B cell (primary cell): ENCODE data around the gene COL11A2. TPM values are rescaled to one million over a fixed set of nuclear protein-coding genes. Genes with fewer than 3 reads are reported as not detected.

Source experiments
- ATAC-seq: fragments of 200-7000 bp; cut with Tn5 transposase; one replicate; pipeline ENCODE4 v1.10.0; 2021; ENCODE audit warnings: low read depth, mild to moderate bottlenecking, moderate number of reproducible peaks, moderate library complexity
- CTCF ChIA-PET: fragments of 350-600 bp; sonication (Branson Sonifier 250); formaldehyde crosslinking; loops from one replicate; lab custom pipeline; 2021; ENCODE audit warnings: antibody characterized with exemption, inconsistent platforms; lab: Charles Lee
- POLR2A ChIA-PET: fragments of 350-600 bp; sonication (Branson Sonifier 250); formaldehyde crosslinking; loops from one replicate; lab custom pipeline; 2021; ENCODE audit warnings: antibody characterized with exemption; lab: Charles Lee
- DNase-seq: peaks from one replicate; pipeline ENCODE4 v3.0.0; 2013
- H2AFZ ChIP-seq: 2 replicates; pipeline ENCODE4 v1.6.1; 2012; ENCODE audit warnings: mild to moderate bottlenecking, low read depth, low read length; ENCODE audit not compliant: insufficient read depth, poor library complexity, severe bottlenecking
- H3K27ac ChIP-seq, 2 donors: 1 replicate in 1 of 2; 2 replicates in 1 of 2; pipeline ENCODE4 v1.5.1; 2012 to 2013; ENCODE audit warnings: low read length in 2 of 2, mild to moderate bottlenecking in 2 of 2, moderate library complexity in 1 of 2
- H3K27me3 ChIP-seq, 4 experiments: fragments of 200-600 bp in 1 of 4; sonication (generic) in 1 of 4; replicated peaks in 1 of 4; 1 replicate in 2 of 4; 2 replicates in 2 of 4; pipeline versions ENCODE4 v1.6.1 to v1.7.0; 2013 to 2016; ENCODE audit warnings: low read length in 3 of 4, mild to moderate bottlenecking in 2 of 4, mixed read lengths in 1 of 4, moderate library complexity in 1 of 4; ENCODE audit not compliant: insufficient read depth in 4 of 4, control insufficient read depth in 3 of 4; ENCODE audit errors: control extremely low read depth in 1 of 4
- H3K36me3 ChIP-seq, 2 experiments: replicated peaks in 1 of 2; 1 replicate in 1 of 2; 2 replicates in 1 of 2; pipeline versions ENCODE4 v1.6.1 to v1.7.1; 2013; ENCODE audit warnings: low read length in 1 of 2; ENCODE audit not compliant: insufficient read depth in 2 of 2, control insufficient read depth in 1 of 2; ENCODE audit errors: control extremely low read depth in 1 of 2, extremely low read depth in 1 of 2
- H3K4me1 ChIP-seq, 2 donors: fragments of 200-600 bp in 1 of 2; sonication (generic) in 1 of 2; 1 replicate in 1 of 2; 2 replicates in 1 of 2; pipeline versions ENCODE4 v1.5.1 to v1.6.1; 2013 to 2017; ENCODE audit warnings: low read length in 2 of 2; ENCODE audit not compliant: control insufficient read depth in 2 of 2, insufficient read depth in 2 of 2
- H3K4me2 ChIP-seq: replicated peaks from 2 replicates; pipeline ENCODE3; 2012; ENCODE audit warnings: mild to moderate bottlenecking, low read depth, low read length; ENCODE audit not compliant: poor library complexity, severe bottlenecking
- H3K4me3 ChIP-seq, 5 experiments: fragments of 200-600 bp in 1 of 5; sonication (generic) in 1 of 5; 1 replicate in 3 of 5; 2 replicates in 2 of 5; pipeline versions ENCODE4 v1.5.1 to v1.7.0; 2011 to 2016; ENCODE audit warnings: low read length in 4 of 5, mild to moderate bottlenecking in 4 of 5, low read depth in 2 of 5, control low read depth in 1 of 5, moderate library complexity in 1 of 5; ENCODE audit not compliant: insufficient read depth in 1 of 5; ENCODE audit errors: control extremely low read depth in 1 of 5, extremely low read depth in 1 of 5
- H3K79me2 ChIP-seq: fragments of 200-600 bp; sonication (generic); one replicate; pipeline ENCODE4 v1.6.0; 2016; ENCODE audit warnings: low read length; ENCODE audit not compliant: control insufficient read depth, insufficient read depth
- H3K9ac ChIP-seq: fragments of 200-600 bp; sonication (generic); 2 replicates; pipeline ENCODE4 v1.6.1; 2017; ENCODE audit warnings: mild to moderate bottlenecking, low read length, moderate library complexity
- H3K9me3 ChIP-seq, 3 donors: one replicate each; pipeline versions ENCODE4 v1.6.1 to v1.7.1; 2013; ENCODE audit warnings: low read length in 2 of 3; ENCODE audit not compliant: control insufficient read depth in 2 of 3, insufficient read depth in 1 of 3; ENCODE audit errors: control extremely low read depth in 1 of 3
- H4K20me1 ChIP-seq: 2 replicates; pipeline ENCODE4 v1.6.0; 2012; ENCODE audit warnings: mild to moderate bottlenecking, low read length; ENCODE audit not compliant: insufficient read depth, control insufficient read depth, poor library complexity, severe bottlenecking
- H3K27ac Mint-ChIP-seq: one replicate; pipeline ENCODE4 v1.8.0; 2021; ENCODE audit warnings: mixed read lengths
- H3K27me3 Mint-ChIP-seq: one replicate; pipeline ENCODE4 v1.8.0; 2021; ENCODE audit warnings: mixed read lengths
- H3K4me1 Mint-ChIP-seq: one replicate; pipeline ENCODE4 v1.8.0; 2021; ENCODE audit warnings: mixed read lengths
- H3K4me3 Mint-ChIP-seq: one replicate; pipeline ENCODE4 v1.8.0; 2021; ENCODE audit warnings: mixed read lengths
- H3K9me3 Mint-ChIP-seq: one replicate; pipeline ENCODE4 v1.8.0; 2022; ENCODE audit warnings: mixed read lengths; ENCODE audit not compliant: insufficient read depth
- CTCF ChIP-seq: fragments of 200-600 bp; IDR thresholded peaks from one replicate; pipeline ENCODE4 v1.8.0; 2022; ENCODE audit warnings: antibody characterized with exemption, mild to moderate bottlenecking
- EZH2 ChIP-seq: IDR thresholded peaks from 2 replicates; pipeline ENCODE4 v1.6.1; 2012; ENCODE audit warnings: borderline replicate concordance, low read depth, mild to moderate bottlenecking, moderate library complexity, low read length; ENCODE audit not compliant: insufficient read depth, poor library complexity, severe bottlenecking
- WGBS: methylation state at CpG from one replicate; pipeline ENCODE4 v1.1.5; 2013; ENCODE audit warnings: missing lambda C conversion rate; ENCODE audit not compliant: insufficient coverage; 5-methylcytosine and 5-hydroxymethylcytosine counted together
- intact Hi-C: fragments of 100-400 bp; cut with micrococcal nuclease; formaldehyde crosslinking; loops from one replicate; pipeline ENCODE4 v1.10.0; 2022
- polyA plus RNA-seq: library from polyadenylated mRNA; depleted of rRNA; stranded (reverse); fragments of >200 nt; gene quantifications from 2 replicates; pipeline ENCODE4 v1.2.3, GENCODE V29; 2012
- total RNA-seq, 2 donors: library from RNA; stranded (reverse); fragments of 120-200 nt in 1 of 2; gene quantifications; 1 replicate in 1 of 2; 2 replicates in 1 of 2; pipeline versions ENCODE4 v1.2.3 to v1.2.4, GENCODE V29; 2013 to 2022

The COL11A2 gene
- total and polyA plus RNA-seq, 2 donors (not counting 1 experiment from before 2014, with no cell fraction given), result 0.39 to 0.82 TPM

GRCh38 chr6:33128318-33128717, 63.9 kb downstream of the COL11A2 start:
- ChIA-PET CTCF (interaction anchor here (0.5 to 6.1 kb wide), 9 partner anchors 8 to 129 kb away, joined by 3 to 109 read pairs (median 6); partner anchors contain the start of gene HLA-DOA), POLR2A (no interaction called here)
- DNase-seq (no peak), ATAC-seq (no peak)
- H3K4me3 ChIP-seq, result no peak overlapping the region
- Mint-ChIP-seq H3K27me3 (no peaks in the 10 kb centered on the region), H3K9me3 (peaks cover 4% of the 10 kb centered on the region), H3K4me1 (peaks cover 5% of the 10 kb centered on the region), H3K27ac (no peak overlapping the region), H3K4me3 (no peak overlapping the region)
- no peaks in the 10 kb centered on the region for H4K20me1 ChIP-seq
- no peak overlapping the region for H3K4me2 ChIP-seq
- intact Hi-C loops, result no loop called here
- TF ChIP-seq CTCF, result no peak
- TF ChIP-seq EZH2, result no peak
- H3K27ac ChIP-seq, result no peak overlapping the region
- H3K9ac ChIP-seq, result no peak overlapping the region
- peaks cover 0 to 9% of the 10 kb centered on the region in 2 experiments for H3K36me3 ChIP-seq
- H3K27me3 ChIP-seq, result no peaks in the 10 kb centered on the region
- H3K4me1 ChIP-seq, result peaks cover 0 to 14% of the 10 kb centered on the region in 2 donors
- WGBS, result 60% methylated on average over 2 of the region's 3 CpGs
- H3K79me2 ChIP-seq, result no peaks in the 10 kb centered on the region
- peaks cover 0 to 11% (median 9%) of the 10 kb centered on the region in 3 donors for H3K9me3 ChIP-seq
- no peak overlapping the region for H2AFZ ChIP-seq

- peak; percentile 63 for ATAC-seq
These were observed 66.1 kb downstream of the COL11A2 start for GRCh38 chr6:33126101-33126714.

More at GRCh38 chr6:33126101-33126714, 66.1 kb downstream of the COL11A2 start:
- H2AFZ ChIP-seq, result no peak overlapping the region
- Mint-ChIP-seq H3K9me3 (peaks cover 4% of the 10 kb centered on the region), H3K4me1 (peaks cover 5% of the 10 kb centered on the region), H3K4me3 (no peak overlapping the region), H3K27me3 (no peaks in the 10 kb centered on the region), H3K27ac (peak overlapping the region; percentile 59)
- TF ChIP-seq CTCF (peak; percentile 87), EZH2 (no peak)
- POLR2A ChIA-PET, result no interaction called here
- WGBS, result 67% methylated on average over 3 of the region's 5 CpGs
- intact Hi-C loops, result loop anchor here (1.0 kb wide), 2 partner anchors 111 to 126 kb away; no protein-coding TSS in a partner anchor
- no peaks in the 10 kb centered on the region for H4K20me1 ChIP-seq
- H3K36me3 ChIP-seq, result peaks cover 0 to 9% of the 10 kb centered on the region in 2 experiments
- H3K9ac ChIP-seq, result no peak overlapping the region
- H3K79me2 ChIP-seq, result no peaks in the 10 kb centered on the region
- H3K4me2 ChIP-seq, result no peak overlapping the region
- CTCF ChIA-PET, result interaction anchor here (0.6 to 6.1 kb wide), 36 partner anchors 10 to 304 kb away, joined by 3 to 109 read pairs (median 5); partner anchors contain the start of genes HLA-DOA, HLA-DPB1 and TAP2
- no peaks in the 10 kb centered on the region for H3K27me3 ChIP-seq
- peaks cover 0 to 12% (median 10%) of the 10 kb centered on the region in 3 donors for H3K9me3 ChIP-seq
- peaks cover 0 to 10% of the 10 kb centered on the region in 2 donors for H3K4me1 ChIP-seq
- no peak overlapping the region for H3K27ac ChIP-seq
- H3K4me3 ChIP-seq, result no peak overlapping the region
- DNase-seq, result peak; percentile 77
